Bronchial epithelial cell (primary cell): Measurements from ENCODE around the gene ROR2. TPM values are rescaled to one million over a fixed set of nuclear protein-coding genes. Genes with fewer than 3 reads are reported as not detected.

Experiments
- DNase-seq: peaks from one replicate; pipeline ENCODE4 v3.0.0-alpha.2; 2010; ENCODE audit warnings: low read depth
- FAIRE-seq: peaks from 2 replicates; lab custom pipeline; 2011; peaks lifted over from hg19 to GRCh38; lab: Jason Lieb, UNC
- H3K27me3 ChIP-seq: 2 replicates; pipeline ENCODE4 v1.5.1; 2011; ENCODE audit warnings: low read length; ENCODE audit not compliant: control insufficient read depth, insufficient read depth
- H3K36me3 ChIP-seq: 2 replicates; pipeline ENCODE4 v1.5.1; 2011; ENCODE audit warnings: low read length; ENCODE audit not compliant: control insufficient read depth, insufficient read depth
- H3K4me3 ChIP-seq: 2 replicates; pipeline ENCODE4 v1.5.1; 2011; ENCODE audit warnings: mild to moderate bottlenecking, low read depth, low read length, control low read depth
- CTCF ChIP-seq: IDR thresholded peaks from 2 replicates; pipeline ENCODE4 v1.5.1; 2011; ENCODE audit warnings: mild to moderate bottlenecking, moderate library complexity, low read length, control low read depth, inconsistent platforms; ENCODE audit not compliant: insufficient read depth, severe bottlenecking
- total RNA-seq: library from RNA; depleted of rRNA; stranded (reverse); fragments of >200 nt; gene quantifications from 2 replicates; pipeline ENCODE4 v1.2.1, GENCODE V29; 2014

The ROR2 gene
- total RNA-seq, 1 donor from 2014 or later, result 0.26 TPM

DNA sequence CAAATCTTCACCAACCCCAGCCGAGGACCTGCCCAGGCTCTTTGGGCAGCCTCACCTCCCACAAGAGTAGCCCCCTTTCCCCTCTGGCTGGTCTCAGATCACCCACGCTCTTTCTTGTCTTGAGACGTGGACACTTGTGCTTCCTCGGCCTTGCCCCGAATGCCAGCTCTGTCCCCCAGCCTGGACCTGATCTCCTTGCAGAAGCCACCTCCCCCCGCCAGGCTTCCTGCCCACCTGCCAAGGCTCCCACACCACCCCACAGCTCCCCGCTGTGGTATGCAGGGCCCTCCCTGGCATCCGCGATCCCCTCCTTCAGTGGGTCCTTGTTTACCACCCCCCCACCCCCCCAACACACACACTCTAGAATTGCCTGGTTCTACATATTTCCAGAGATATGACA, 133.7 kb downstream of the ROR2 start:
- Histone ChIP-seq H3K36me3 (no peaks in the 10 kb centered on the region), H3K4me3 (no peak overlapping the region), H3K27me3 (peaks cover 2% of the 10 kb centered on the region)
- TF ChIP-seq CTCF, result no peak
- FAIRE-seq, result no peak
- no peak for DNase-seq

GRCh38 chr9:91815896-91816295, 134.1 kb downstream of the ROR2 start:
- TF ChIP-seq CTCF, result no peak
- FAIRE-seq (no peak), DNase-seq (no peak)
- Histone ChIP-seq H3K27me3 (peaks cover 2% of the 10 kb centered on the region), H3K4me3 (no peak overlapping the region), H3K36me3 (no peaks in the 10 kb centered on the region)

GRCh38 chr9:91814753-91815152, 135.3 kb downstream of the ROR2 start:
- peaks cover 2% of the 10 kb centered on the region for H3K27me3 ChIP-seq
- FAIRE-seq (no peak), DNase-seq (no peak)
- TF ChIP-seq CTCF, result no peak
- H3K4me3 ChIP-seq, result no peak overlapping the region
- H3K36me3 ChIP-seq, result no peaks in the 10 kb centered on the region

- Histone ChIP-seq H3K4me3 (no peak overlapping the region), H3K27me3 (peaks cover 2% of the 10 kb centered on the region), H3K36me3 (no peaks in the 10 kb centered on the region)
- DNase-seq (no peak), FAIRE-seq (no peak)
- no peak for TF ChIP-seq CTCF
These were observed 135.8 kb downstream of the ROR2 start for GRCh38 chr9:91814201-91814600.

DNA sequence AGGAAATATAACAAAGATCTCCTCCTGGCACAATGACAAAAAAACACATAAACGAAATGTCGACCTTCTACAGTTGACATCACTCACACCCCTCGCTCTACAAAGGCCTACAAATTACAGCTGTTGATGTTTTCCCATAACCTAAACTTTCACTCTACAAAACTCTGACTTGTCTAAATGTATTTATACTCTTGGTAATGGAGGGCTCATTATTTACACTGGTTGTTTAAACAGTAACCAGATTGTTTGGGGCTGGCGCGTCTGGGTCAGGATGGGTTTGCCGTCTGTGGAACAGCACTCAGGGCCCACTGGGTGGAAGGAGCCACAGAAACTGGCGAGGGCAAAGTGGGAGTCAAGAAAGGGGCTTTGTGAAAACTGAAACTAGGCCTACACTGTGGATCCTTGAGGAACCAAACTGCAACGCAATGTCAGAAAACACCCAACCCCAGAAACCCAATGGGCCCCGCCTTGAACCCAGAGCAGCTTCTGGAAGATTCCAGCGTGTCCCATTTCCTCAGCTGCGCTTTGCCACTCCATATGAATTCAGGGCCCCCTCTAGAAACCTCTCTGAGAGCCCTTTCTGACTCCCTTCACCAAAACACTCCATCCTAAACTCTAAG, 136.7 kb downstream of the ROR2 start:
- no peak for DNase-seq
- Histone ChIP-seq H3K4me3 (no peak overlapping the region), H3K27me3 (peaks cover 2% of the 10 kb centered on the region), H3K36me3 (no peaks in the 10 kb centered on the region)
- no peak for TF ChIP-seq CTCF
- FAIRE-seq, result no peak

DNA sequence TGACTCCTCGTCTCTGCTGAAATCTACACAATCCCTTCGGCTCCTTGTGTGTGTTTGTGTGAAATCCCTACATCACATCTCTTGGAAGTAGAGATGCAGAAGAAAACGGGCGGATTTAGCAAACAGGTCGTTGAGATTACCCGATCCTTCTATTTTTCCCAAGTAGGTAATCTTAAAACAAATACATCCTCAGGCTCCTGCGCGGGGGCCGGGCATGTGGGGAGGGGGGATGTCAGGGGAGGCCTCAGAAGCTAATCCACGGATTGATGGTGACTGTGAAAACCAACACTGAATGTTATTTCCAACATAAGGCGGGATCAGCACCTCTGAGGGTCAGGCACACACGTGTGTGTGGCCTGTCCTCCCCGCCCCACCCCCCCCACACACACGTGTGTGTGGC, 137.8 kb downstream of the ROR2 start:
- TF ChIP-seq CTCF, result no peak
- DNase-seq (no peak), FAIRE-seq (no peak)
- peaks cover 1% of the 10 kb centered on the region for H3K27me3 ChIP-seq
- H3K4me3 ChIP-seq, result no peak overlapping the region
- no peaks in the 10 kb centered on the region for H3K36me3 ChIP-seq
